GM21390 (cell line): ENCODE data around the gene KDM6A.

Experiments used
- ATAC-seq: cut with Tn5 transposase; IDR thresholded peaks from one replicate; pipeline ENCODE4 v1.9.1; 2021; ENCODE audit not compliant: unreplicated experiment

KDM6A gene

DNA sequence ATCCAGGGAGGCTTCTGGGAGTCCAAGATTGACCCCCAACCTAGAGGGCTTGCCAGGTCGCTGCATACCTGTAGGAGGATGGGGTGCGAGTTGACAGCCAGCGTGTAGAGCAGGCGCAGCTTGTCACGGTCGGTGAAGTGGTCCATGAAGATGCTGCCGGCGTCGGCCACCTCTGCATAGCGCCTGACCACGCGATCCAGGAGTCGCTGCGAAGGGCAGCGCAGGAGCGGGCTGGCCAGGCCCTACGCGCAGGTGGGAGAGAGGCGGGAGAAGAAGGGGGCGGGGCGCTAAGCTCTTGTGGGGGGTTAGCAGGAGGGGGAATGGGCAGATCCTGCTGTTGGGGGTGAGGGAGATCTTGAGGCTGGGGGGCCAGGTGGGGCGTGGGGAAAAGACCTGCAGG is 284.7 kb downstream of the KDM6A start:
- no peak for ATAC-seq
